ENCODE measurements around the gene LSR.

DNA sequence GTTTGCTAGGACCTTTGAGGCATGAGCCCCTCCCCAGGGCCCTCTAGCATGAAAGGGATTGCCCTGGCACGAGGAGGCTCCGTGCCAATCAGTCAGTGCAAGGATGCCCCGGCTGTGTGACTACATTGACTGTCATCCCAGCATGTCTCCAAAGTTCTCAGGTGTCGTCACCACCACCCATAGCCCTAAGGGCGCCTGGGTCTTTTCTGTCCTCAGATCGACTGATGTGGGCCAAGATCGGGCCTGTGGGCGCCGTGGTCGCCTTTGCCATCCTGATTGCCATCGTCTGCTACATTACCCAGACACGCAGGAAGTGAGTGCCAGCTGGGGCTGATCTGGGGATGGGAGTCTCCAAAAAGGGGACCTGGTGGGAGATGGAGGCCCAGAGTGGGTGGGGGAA is 61.5 kb downstream of the LSR start:
- TF ChIP-seq, protein P1, sequence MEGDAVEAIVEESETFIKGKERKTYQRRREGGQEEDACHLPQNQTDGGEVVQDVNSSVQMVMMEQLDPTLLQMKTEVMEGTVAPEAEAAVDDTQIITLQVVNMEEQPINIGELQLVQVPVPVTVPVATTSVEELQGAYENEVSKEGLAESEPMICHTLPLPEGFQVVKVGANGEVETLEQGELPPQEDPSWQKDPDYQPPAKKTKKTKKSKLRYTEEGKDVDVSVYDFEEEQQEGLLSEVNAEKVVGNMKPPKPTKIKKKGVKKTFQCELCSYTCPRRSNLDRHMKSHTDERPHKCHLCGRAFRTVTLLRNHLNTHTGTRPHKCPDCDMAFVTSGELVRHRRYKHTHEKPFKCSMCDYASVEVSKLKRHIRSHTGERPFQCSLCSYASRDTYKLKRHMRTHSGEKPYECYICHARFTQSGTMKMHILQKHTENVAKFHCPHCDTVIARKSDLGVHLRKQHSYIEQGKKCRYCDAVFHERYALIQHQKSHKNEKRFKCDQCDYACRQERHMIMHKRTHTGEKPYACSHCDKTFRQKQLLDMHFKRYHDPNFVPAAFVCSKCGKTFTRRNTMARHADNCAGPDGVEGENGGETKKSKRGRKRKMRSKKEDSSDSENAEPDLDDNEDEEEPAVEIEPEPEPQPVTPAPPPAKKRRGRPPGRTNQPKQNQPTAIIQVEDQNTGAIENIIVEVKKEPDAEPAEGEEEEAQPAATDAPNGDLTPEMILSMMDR (IDR thresholded peaks at IDR 0.05) = no peak
- TF ChIP-seq, protein P2, sequence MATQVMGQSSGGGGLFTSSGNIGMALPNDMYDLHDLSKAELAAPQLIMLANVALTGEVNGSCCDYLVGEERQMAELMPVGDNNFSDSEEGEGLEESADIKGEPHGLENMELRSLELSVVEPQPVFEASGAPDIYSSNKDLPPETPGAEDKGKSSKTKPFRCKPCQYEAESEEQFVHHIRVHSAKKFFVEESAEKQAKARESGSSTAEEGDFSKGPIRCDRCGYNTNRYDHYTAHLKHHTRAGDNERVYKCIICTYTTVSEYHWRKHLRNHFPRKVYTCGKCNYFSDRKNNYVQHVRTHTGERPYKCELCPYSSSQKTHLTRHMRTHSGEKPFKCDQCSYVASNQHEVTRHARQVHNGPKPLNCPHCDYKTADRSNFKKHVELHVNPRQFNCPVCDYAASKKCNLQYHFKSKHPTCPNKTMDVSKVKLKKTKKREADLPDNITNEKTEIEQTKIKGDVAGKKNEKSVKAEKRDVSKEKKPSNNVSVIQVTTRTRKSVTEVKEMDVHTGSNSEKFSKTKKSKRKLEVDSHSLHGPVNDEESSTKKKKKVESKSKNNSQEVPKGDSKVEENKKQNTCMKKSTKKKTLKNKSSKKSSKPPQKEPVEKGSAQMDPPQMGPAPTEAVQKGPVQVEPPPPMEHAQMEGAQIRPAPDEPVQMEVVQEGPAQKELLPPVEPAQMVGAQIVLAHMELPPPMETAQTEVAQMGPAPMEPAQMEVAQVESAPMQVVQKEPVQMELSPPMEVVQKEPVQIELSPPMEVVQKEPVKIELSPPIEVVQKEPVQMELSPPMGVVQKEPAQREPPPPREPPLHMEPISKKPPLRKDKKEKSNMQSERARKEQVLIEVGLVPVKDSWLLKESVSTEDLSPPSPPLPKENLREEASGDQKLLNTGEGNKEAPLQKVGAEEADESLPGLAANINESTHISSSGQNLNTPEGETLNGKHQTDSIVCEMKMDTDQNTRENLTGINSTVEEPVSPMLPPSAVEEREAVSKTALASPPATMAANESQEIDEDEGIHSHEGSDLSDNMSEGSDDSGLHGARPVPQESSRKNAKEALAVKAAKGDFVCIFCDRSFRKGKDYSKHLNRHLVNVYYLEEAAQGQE (IDR thresholded peaks at IDR 0.05; ENCODE audit: insufficient read depth in 1 of 2, low read depth in 2 of 2, low read length in 1 of 2) = no peak
- TF ChIP-seq POLR2AphosphoS5 (IDR thresholded peaks at IDR 0.05; ENCODE audit: low read depth, low read length) (no peak), SIN3A (IDR thresholded peaks at IDR 0.05; ENCODE audit: borderline replicate concordance, insufficient read depth, low read depth, low read length) (no peak), TCF7L2 (IDR thresholded peaks at IDR 0.05; ENCODE audit: low read depth, low read length) (no peak)

All from Panc1 (cell line).